H1 (cell line): Measurements from ENCODE around the gene PACRGL. TPM values are rescaled to one million over a fixed set of nuclear protein-coding genes. Genes with fewer than 3 reads are reported as not detected.

Source experiments
- CTCF ChIA-PET: fragments of 300-600 bp; sonication (Branson Sonifier 250); formaldehyde crosslinking; loops from one replicate; lab custom pipeline; 2021; ENCODE audit not compliant: partially characterized antibody; lab: Charles Lee
- POLR2A ChIA-PET: fragments of 300-600 bp; sonication (Branson Sonifier 250); formaldehyde crosslinking; loops from one replicate; lab custom pipeline; 2021; ENCODE audit warnings: inconsistent platforms; ENCODE audit not compliant: partially characterized antibody; lab: Charles Lee
- DNase-seq, 2 experiments: peaks; one replicate each; pipeline versions ENCODE4 v3.0.0 to v3.0.0-alpha.2; 2010 to 2022; ENCODE audit warnings: low spot score in 2 of 2, low read depth in 1 of 2, mixed read lengths in 1 of 2
- FAIRE-seq: peaks from 2 replicates; lab custom pipeline; 2011; peaks lifted over from hg19 to GRCh38; lab: Jason Lieb, UNC
- H2AFZ ChIP-seq: 2 replicates; pipeline ENCODE4 v1.8.1; 2012; ENCODE audit warnings: low read length, inconsistent platforms
- H2AK5ac ChIP-seq: 2 replicates; pipeline ENCODE4 v1.6.1; 2013; ENCODE audit warnings: low read depth, low read length
- H2BK120ac ChIP-seq: replicated peaks from 2 replicates; pipeline ENCODE3; 2013; ENCODE audit warnings: low read depth, low read length, inconsistent platforms
- H2BK12ac ChIP-seq: 2 replicates; pipeline ENCODE4 v1.6.1; 2013; ENCODE audit warnings: low read depth, low read length
- H2BK15ac ChIP-seq: 2 replicates; pipeline ENCODE4 v1.6.1; 2013; ENCODE audit warnings: low read length
- H2BK20ac ChIP-seq: 2 replicates; pipeline ENCODE4 v1.6.1; 2013; ENCODE audit warnings: low read length
- H2BK5ac ChIP-seq: 2 replicates; pipeline ENCODE4 v1.6.1; 2013; ENCODE audit warnings: low read depth, low read length
- H3K14ac ChIP-seq: 2 replicates; pipeline ENCODE4 v1.6.1; 2013; ENCODE audit warnings: inconsistent platforms; ENCODE audit not compliant: insufficient read length
- H3K18ac ChIP-seq: 2 replicates; pipeline ENCODE4 v1.6.1; 2013; ENCODE audit warnings: low read length; ENCODE audit errors: extremely low read depth
- H3K23ac ChIP-seq: 2 replicates; pipeline ENCODE4 v1.6.1; 2013; ENCODE audit warnings: inconsistent platforms; ENCODE audit not compliant: insufficient read length
- H3K23me2 ChIP-seq: 2 replicates; pipeline ENCODE4 v1.6.1; 2013; ENCODE audit warnings: low read depth, low read length
- H3K27ac ChIP-seq: 2 replicates; pipeline ENCODE4 v1.6.1; 2011; ENCODE audit warnings: low read depth, low read length, inconsistent platforms
- H3K27me3 ChIP-seq, 4 experiments: replicated peaks in 1 of 4; 1 replicate in 1 of 4; 2 replicates in 3 of 4; pipeline versions ENCODE4 v1.6.1 to v1.8.1; 2011 to 2013; ENCODE audit warnings: low read length in 3 of 4, mild to moderate bottlenecking in 3 of 4, inconsistent platforms in 2 of 4, mixed read lengths in 2 of 4, moderate library complexity in 1 of 4; ENCODE audit not compliant: control insufficient read depth in 3 of 4, insufficient read depth in 3 of 4; ENCODE audit errors: extremely low read depth in 1 of 4
- H3K36me3 ChIP-seq, 4 experiments: 2 replicates each; pipeline versions ENCODE4 v1.6.1 to v1.8.1; 2011 to 2013; ENCODE audit warnings: mild to moderate bottlenecking in 4 of 4, low read length in 3 of 4, moderate library complexity in 2 of 4, control low read depth in 1 of 4, inconsistent platforms in 1 of 4; ENCODE audit not compliant: insufficient read depth in 4 of 4, control insufficient read depth in 2 of 4
- H3K4ac ChIP-seq: replicated peaks from 2 replicates; pipeline ENCODE3; 2013; ENCODE audit warnings: low read length, low read depth, mixed read lengths, inconsistent platforms; ENCODE audit not compliant: insufficient read length
- H3K4me1 ChIP-seq, 4 experiments: replicated peaks in 1 of 4; 1 replicate in 1 of 4; 2 replicates in 3 of 4; pipeline versions ENCODE4 v1.6.1 to v1.8.1; 2011 to 2013; ENCODE audit warnings: low read length in 3 of 4, inconsistent platforms in 2 of 4, mixed read lengths in 1 of 4; ENCODE audit not compliant: insufficient read depth in 4 of 4, control insufficient read depth in 3 of 4
- H3K4me2 ChIP-seq, 2 experiments: 2 replicates each; pipeline versions ENCODE4 v1.6.1 to v1.8.1; 2011 to 2013; ENCODE audit warnings: low read depth in 2 of 2, low read length in 2 of 2, control low read depth in 1 of 2, inconsistent platforms in 1 of 2, mild to moderate bottlenecking in 1 of 2; ENCODE audit not compliant: insufficient read depth in 1 of 2
- H3K4me3 ChIP-seq, 4 experiments: fragments of 200-600, 300-600 bp in 1 of 4; sonication (generic), shearing (Covaris generic), sonication (Bioruptor Twin) in 1 of 4; 2 replicates each; pipeline versions ENCODE4 v1.5.1 to v1.8.1; 2011 to 2016; ENCODE audit warnings: low read length in 4 of 4, low read depth in 3 of 4, control low read depth in 2 of 4, inconsistent platforms in 2 of 4, mild to moderate bottlenecking in 2 of 4, mixed read lengths in 1 of 4, moderate library complexity in 1 of 4; ENCODE audit not compliant: insufficient read depth in 2 of 4; ENCODE audit errors: extremely low read depth in 1 of 4
- H3K56ac ChIP-seq: replicated peaks from 2 replicates; pipeline ENCODE3; 2013; ENCODE audit warnings: low read depth, mild to moderate bottlenecking, mixed read lengths, low read length, inconsistent platforms; ENCODE audit not compliant: insufficient read length
- H3K79me1 ChIP-seq: 2 replicates; pipeline ENCODE4 v1.6.1; 2013; ENCODE audit warnings: low read depth, low read length, control low read depth
- H3K79me2 ChIP-seq, 2 experiments: 2 replicates each; pipeline versions ENCODE4 v1.6.1 to v1.8.1; 2012 to 2013; ENCODE audit warnings: low read length in 2 of 2, mild to moderate bottlenecking in 2 of 2, inconsistent platforms in 1 of 2; ENCODE audit not compliant: insufficient read depth in 2 of 2, control insufficient read depth in 1 of 2
- H3K9ac ChIP-seq, 4 experiments: replicated peaks in 1 of 4; 1 replicate in 1 of 4; 2 replicates in 3 of 4; pipeline versions ENCODE4 v1.6.1 to v1.8.1; 2011 to 2013; ENCODE audit warnings: low read depth in 3 of 4, low read length in 3 of 4, control low read depth in 2 of 4, mild to moderate bottlenecking in 2 of 4, moderate library complexity in 2 of 4, inconsistent platforms in 1 of 4; ENCODE audit errors: extremely low read depth in 1 of 4
- H3K9me3 ChIP-seq, 2 experiments: 2 replicates each; pipeline versions ENCODE4 v1.6.1 to v1.8.1; 2012 to 2013; ENCODE audit warnings: mild to moderate bottlenecking in 2 of 2, moderate library complexity in 2 of 2, control low read depth in 1 of 2, inconsistent platforms in 1 of 2, low read depth in 1 of 2, low read length in 1 of 2, mixed read lengths in 1 of 2; ENCODE audit not compliant: insufficient read depth in 2 of 2
- H4K20me1 ChIP-seq, 2 experiments: replicated peaks in 1 of 2; 2 replicates each; pipeline versions ENCODE3 to v1.8.1; 2011 to 2013; ENCODE audit warnings: inconsistent platforms in 2 of 2, low read length in 2 of 2, mild to moderate bottlenecking in 1 of 2; ENCODE audit not compliant: insufficient read depth in 2 of 2, control insufficient read depth in 1 of 2
- H4K5ac ChIP-seq: 2 replicates; pipeline ENCODE4 v1.6.1; 2013; ENCODE audit warnings: low read length, low read depth, mixed read lengths, inconsistent platforms; ENCODE audit not compliant: insufficient read length
- H4K8ac ChIP-seq: 2 replicates; pipeline ENCODE4 v1.8.0; 2013; ENCODE audit warnings: mild to moderate bottlenecking, moderate library complexity, low read length, inconsistent platforms; ENCODE audit not compliant: insufficient read depth; ENCODE audit errors: extremely low read depth
- H4K91ac ChIP-seq: replicated peaks from 2 replicates; pipeline ENCODE3; 2013; ENCODE audit warnings: low read length, mixed read lengths, inconsistent platforms; ENCODE audit not compliant: insufficient read length
- ASH2L ChIP-seq: fragments of 200-600, 300-600 bp; sonication (generic); IDR thresholded peaks from one replicate; pipeline ENCODE4 v1.7.1; 2017; ENCODE audit warnings: low read length
- KDM4A ChIP-seq: IDR thresholded peaks from one replicate; pipeline ENCODE4 v1.7.1; 2012; ENCODE audit warnings: low read depth, mild to moderate bottlenecking, moderate library complexity, low read length, inconsistent platforms; ENCODE audit not compliant: severe bottlenecking
- NANOG ChIP-seq: IDR thresholded peaks from 2 replicates; pipeline ENCODE4 v1.6.1; 2011; ENCODE audit warnings: low read length, low read depth, mild to moderate bottlenecking, inconsistent platforms; ENCODE audit not compliant: insufficient read depth, poor library complexity, severe bottlenecking
- POU5F1 ChIP-seq: IDR thresholded peaks from 2 replicates; pipeline ENCODE4 v1.6.1; 2011; ENCODE audit warnings: low read depth, mild to moderate bottlenecking, low read length, moderate library complexity
- RXRA ChIP-seq: IDR thresholded peaks from 2 replicates; pipeline ENCODE4 v1.6.1; 2011; ENCODE audit warnings: low read depth, mild to moderate bottlenecking, low read length, moderate library complexity; ENCODE audit not compliant: insufficient read depth
- SAP30 ChIP-seq: fragments of 300-600 bp; sonication (generic); IDR thresholded peaks from 2 replicates; pipeline ENCODE4 v1.7.1; 2012; ENCODE audit warnings: low read length, moderate library complexity, mild to moderate bottlenecking, inconsistent platforms; ENCODE audit not compliant: insufficient read depth, insufficient replicate concordance
- SP2 ChIP-seq: IDR thresholded peaks from 2 replicates; pipeline ENCODE4 v1.6.1; 2012; ENCODE audit warnings: mild to moderate bottlenecking, low read length, inconsistent platforms
- SP4 ChIP-seq: IDR thresholded peaks from 2 replicates; pipeline ENCODE4 v1.6.1; 2012; ENCODE audit warnings: low read length, inconsistent platforms
- TCF12 ChIP-seq: IDR thresholded peaks from 2 replicates; pipeline ENCODE4 v1.6.1; 2011; ENCODE audit warnings: low read depth, mild to moderate bottlenecking, low read length
- WGBS, 2 experiments: shearing (Covaris generic) in 1 of 2; methylation state at CpG; one replicate each; pipeline versions ENCODE4 v1.1.6 to v1.1.7; 2013 to 2015; ENCODE audit warnings: low lambda C conversion rate in 2 of 2, mixed read lengths in 2 of 2, inconsistent platforms in 1 of 2, low coverage in 1 of 2, missing lambda C conversion rate in 1 of 2; ENCODE audit not compliant: insufficient replicate concordance in 2 of 2, insufficient coverage in 1 of 2, insufficient read length in 1 of 2; ENCODE audit errors: extremely low coverage in 1 of 2, missing lambda C conversion rate in 1 of 2; 5-methylcytosine and 5-hydroxymethylcytosine counted together
- polyA plus RNA-seq, 7 experiments: library from polyadenylated mRNA; depleted of rRNA in 3 of 7; stranded (reverse) in 5 of 7; unstranded in 2 of 7; fragments of >200 nt in 5 of 7; fragments of 200-250 nt in 2 of 7; gene quantifications; 1 replicate in 5 of 7; 2 replicates in 1 of 7; 4 replicates in 1 of 7; pipeline versions ENCODE4 v1.2.1 to v1.2.3, GENCODE V29; 2011 to 2013; ENCODE audit warnings: missing spikeins in 2 of 7, mixed read lengths in 2 of 7
- total RNA-seq: library from RNA; stranded (reverse); fragmentation: NEBNext Ultra II Directional; extraction: Animal tissue kit (Norgen Biotek cat#: 25700); gene quantifications from 2 replicates; pipeline ENCODE4 v1.2.1, GENCODE V29; 2021

PACRGL gene
- total and polyA plus RNA-seq, 2 of the 8 experiments (the other 6 are each of a cell fraction or from before 2014, with no cell fraction given): 7.0 to 13.7 TPM

DNA sequence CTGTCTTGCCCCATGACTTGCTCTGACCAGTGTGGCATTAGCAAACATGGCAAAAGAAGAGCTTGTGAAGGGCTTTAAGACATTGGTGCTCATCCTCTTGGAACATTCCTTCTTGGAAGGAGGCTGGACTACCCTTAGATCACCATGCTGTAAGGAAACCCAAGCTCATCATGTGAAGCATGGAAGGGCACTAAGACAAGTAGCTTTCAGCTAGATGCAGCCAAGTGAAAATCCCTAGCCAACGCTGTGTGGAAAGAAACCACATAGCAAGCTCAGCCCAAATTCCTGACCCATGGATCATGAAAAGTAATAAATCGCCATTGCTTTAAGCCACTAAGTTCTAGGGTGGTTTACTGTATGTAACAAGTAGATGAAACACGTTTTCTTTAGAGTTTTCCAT lies 12.4 kb upstream of the PACRGL start:
- no peak for DNase-seq
- H2BK15ac ChIP-seq: no peak overlapping the region
- H3K4ac ChIP-seq: peak overlapping the region; percentile 1
- H3K9ac ChIP-seq: no peak overlapping the region
- FAIRE-seq: no peak
- ChIA-PET CTCF (interaction anchor here (0.6 kb wide), 2 partner anchors 107 to 175 kb away, joined by 3 read pairs; no protein-coding TSS in a partner anchor), POLR2A (interaction anchor here (1.8 kb wide), 1 partner anchor 11 kb away, joined by 5 read pairs; no protein-coding TSS in a partner anchor)
- H3K4me3 ChIP-seq: no peak overlapping the region
- TF ChIP-seq SP4 (no peak), NANOG (no peak), KDM4A (no peak), POU5F1 (no peak), SP2 (no peak), SAP30 (no peak), ASH2L (no peak), RXRA (no peak), TCF12 (no peak)
- H3K27me3 ChIP-seq: no peaks in the 10 kb centered on the region
- H2BK120ac ChIP-seq: no peak overlapping the region
- H2AK5ac ChIP-seq: no peak overlapping the region
- H3K4me1 ChIP-seq: no peaks in the 10 kb centered on the region
- no peaks in the 10 kb centered on the region for H4K20me1 ChIP-seq
- H3K56ac ChIP-seq: no peak overlapping the region
- H3K36me3 ChIP-seq: no peaks in the 10 kb centered on the region
- H3K79me2 ChIP-seq: no peaks in the 10 kb centered on the region
- no peak overlapping the region for H3K23ac ChIP-seq
- H4K5ac ChIP-seq: no peak overlapping the region
- no peak overlapping the region for H3K4me2 ChIP-seq
- H3K18ac ChIP-seq: no peak overlapping the region
- H2BK5ac ChIP-seq: no peak overlapping the region
- H3K23me2 ChIP-seq: no peaks in the 10 kb centered on the region; the same call in 1 of the 2 replicates
- no peak overlapping the region for H3K27ac ChIP-seq
- no peak overlapping the region for H2BK12ac ChIP-seq
- no peak overlapping the region for H3K14ac ChIP-seq
- no peaks in the 10 kb centered on the region for H3K79me1 ChIP-seq
- H3K9me3 ChIP-seq: no peaks in the 10 kb centered on the region
- no peak overlapping the region for H4K91ac ChIP-seq
- H2AFZ ChIP-seq: no peak overlapping the region
- no peak overlapping the region for H4K8ac ChIP-seq
- H2BK20ac ChIP-seq: no peak overlapping the region
- 83% methylated on average over 3 of the region's 3 CpGs; no CpG with 5 or more reads in 1 of the 2 experiments for WGBS, 2 experiments
